Activated T-helper 1 cell treated with Interleukin-2 at 50 U/mL for 16 hours (primary cell): ENCODE measurements around the gene OR56A4.

Source experiments
- DNase-seq: peaks from one replicate; pipeline ENCODE4 v3.0.0-alpha.2; 2020; ENCODE audit warnings: low read depth

The OR56A4 gene

GRCh38 chr11:6006846-6007245 is at the start of gene OR56A4:
OR56A4 (minus strand) TSS chr11:6006946; CDS start chr11:6002992, 3,954 bp downstream.
- no peak for DNase-seq

DNA sequence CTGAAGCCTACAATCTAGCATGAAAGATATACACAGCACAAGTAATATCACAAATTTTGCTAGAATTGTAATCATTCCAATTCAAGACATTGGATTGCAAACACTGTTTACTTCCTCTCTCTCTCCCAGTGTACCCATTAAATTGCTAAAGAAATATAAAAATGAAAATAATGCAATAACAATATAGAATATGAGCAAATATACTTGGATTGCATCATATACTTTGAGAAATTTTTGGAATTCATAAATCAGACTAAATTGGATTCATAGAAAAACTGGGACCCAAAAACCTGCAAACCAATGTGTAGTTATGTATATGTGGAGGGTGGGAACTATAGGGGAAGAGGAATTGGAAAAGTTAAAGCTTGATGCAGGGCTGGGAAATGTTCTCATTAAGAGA is 48.8 kb upstream of the OR56A4 start:
- no peak for DNase-seq

DNA sequence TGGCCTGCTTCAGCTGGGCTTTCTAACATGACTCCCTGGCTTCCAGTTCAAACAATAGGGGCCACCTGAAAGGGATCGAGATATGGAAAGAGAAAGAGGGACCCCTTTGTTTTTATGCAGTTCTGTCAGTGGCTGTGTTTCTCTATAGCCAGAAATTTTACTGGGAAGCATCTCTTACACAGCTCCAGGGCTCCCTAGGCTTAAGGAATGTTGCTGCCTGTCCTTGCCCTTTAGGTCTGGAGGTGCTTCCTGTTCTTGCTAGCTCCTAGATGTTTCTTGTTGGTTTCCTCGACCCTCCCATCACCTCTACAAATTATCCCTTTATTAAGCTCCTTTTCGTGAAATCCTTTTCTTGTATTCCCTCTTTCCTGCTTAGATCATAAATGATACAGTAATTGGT is 45.6 kb upstream of the OR56A4 start:
- no peak for DNase-seq

GRCh38 chr11:6040874-6041273 is 34.1 kb upstream of the OR56A4 start:
- DNase-seq: no peak

DNA sequence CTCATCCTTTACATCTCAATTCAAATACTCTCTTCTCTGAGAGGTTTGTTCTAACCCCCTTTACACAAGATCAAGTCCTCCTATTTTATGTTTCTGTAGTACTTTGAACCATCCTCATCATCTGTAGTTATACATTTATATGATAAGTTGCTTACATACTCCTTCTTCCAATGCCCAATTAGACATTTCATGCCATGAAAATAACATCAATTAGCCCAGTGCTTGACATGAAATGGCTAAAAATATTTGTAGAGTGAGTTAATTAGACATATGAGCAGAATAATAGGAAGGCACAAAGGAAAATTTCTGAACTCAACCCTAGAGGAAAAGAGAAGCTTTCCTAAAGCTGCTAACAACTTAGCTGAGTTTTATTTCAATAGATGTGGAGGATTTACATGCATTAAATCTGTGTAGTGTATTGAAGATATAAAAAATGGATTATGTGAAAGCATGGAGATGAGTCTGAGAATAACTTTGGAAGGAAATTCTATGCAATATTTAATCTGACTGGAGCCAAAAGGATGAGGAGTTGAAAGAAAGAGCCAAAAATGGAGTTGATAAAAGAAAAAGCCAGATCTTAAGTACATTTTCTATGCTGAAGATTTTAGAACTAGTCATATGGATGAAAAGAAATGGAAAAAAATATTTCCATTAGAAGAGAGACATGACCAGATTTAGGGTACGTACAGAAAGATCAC is 24.1 kb upstream of the OR56A4 start, which contains the start of gene OR56A1:
TSS of gene OR56A1 (minus strand) at position 51 of the 698 bp plus-strand sequence. CDS start 3,066 bp downstream, outside the sequence.
- no peak for DNase-seq

DNA sequence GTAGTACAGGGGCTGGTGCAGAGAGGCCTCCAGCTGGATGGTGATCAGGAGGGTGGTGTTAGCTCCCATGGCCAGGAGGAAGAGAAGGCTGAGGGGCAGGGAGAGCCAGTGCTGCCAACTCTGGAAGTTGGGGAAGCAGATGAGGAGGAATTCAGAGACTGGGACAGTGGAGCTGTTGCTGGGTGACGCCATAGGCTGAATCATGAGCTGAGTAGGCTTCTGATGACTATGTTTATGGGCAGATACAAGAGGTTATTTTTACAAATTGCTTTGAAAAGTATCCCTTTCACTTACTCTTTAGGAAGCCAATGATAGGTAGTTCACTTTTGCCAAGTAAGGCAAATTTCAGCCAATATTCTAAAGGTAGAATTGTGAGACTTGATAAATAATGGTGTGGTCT is 20.8 kb upstream of the OR56A4 start:
- no peak for DNase-seq

GRCh38 chr11:6025056-6025455 is 18.3 kb upstream of the OR56A4 start:
- no peak for DNase-seq

DNA sequence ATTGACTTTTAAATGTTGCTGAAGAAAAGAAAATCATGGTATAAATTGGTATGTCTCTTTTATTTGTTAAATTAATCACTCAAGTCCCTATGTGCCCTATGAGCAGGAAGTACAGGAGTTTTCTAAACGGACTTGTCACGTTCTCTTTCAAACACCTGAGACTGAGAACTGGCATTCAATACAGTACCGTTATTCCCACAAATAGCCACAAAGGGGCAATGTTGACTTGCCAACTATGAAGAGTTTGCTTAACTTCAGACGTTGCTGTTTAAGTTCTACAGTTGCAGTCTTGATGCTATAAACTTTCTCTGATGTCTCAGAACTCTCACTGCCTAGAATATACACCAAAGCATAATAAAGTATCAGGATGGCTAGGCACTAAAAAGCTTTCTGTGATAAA is 16.2 kb upstream of the OR56A4 start:
- DNase-seq: no peak

DNA sequence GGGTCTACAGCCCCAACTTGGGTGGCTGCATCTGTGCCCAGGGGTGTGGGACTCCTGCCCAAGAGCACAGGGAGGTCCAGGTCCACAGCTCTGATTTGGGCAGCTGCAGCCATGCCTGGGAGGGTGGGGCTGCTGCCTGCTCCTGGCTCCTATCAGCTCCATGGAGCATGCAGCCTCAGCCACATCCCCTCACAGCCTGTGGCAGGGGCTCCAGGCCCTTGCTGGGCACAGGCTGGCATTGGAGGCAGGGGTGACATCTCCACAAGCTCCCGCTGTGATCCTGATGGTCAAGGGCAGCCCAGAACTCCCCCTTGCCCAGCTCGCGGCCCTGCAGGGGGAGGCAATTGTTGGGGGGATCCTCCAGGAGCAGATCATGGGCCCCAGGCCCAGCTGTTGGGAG is 6.3 kb upstream of the OR56A4 start:
- no peak for DNase-seq

- DNase-seq: no peak
These were observed 5.4 kb upstream of the OR56A4 start for GRCh38 chr11:6012035-6012668.

DNA sequence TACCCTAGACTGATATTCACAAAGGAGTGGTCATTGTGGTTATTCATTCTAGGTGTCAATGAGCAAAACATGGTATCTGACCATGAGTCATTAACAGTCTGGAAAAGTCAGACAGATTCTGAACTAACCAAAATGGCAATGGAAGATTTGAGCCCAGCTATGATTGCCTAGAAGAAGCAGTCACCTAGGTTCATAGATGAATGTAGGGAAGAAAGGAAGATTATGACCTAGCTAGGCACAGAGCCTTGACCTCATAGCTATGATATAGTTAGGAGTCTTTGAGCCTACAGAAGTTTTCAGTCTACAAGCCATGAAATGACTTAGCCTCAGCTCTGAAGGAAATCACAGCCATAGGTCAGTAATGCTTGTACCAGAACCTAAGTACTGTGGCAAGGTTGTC is 351 bp downstream of the OR56A4 start:
- DNase-seq: no peak

DNA sequence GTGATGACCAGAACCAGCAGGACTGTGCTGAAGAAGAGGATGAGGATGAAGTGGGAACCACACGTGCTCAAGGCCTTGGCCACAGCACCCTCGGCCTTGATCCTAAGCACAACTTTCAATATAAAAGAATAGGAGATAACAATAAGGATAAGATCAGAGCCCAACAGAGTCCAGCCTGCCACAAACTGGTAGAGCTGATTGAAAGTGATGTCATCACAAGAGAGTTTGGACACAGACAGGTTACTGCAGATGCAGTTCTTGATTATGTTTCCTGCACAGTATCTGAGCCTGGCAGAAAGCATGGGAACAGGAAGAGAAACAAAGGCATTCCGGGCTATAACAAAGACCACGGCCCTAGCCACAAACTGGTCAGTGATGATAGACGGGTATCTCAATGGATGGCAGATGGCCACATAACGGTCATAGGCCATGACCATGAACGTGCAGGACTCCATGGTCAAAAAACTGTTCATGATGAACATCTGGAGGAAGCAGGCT is 4.5 kb downstream of the OR56A4 start:
- no peak for DNase-seq

DNA sequence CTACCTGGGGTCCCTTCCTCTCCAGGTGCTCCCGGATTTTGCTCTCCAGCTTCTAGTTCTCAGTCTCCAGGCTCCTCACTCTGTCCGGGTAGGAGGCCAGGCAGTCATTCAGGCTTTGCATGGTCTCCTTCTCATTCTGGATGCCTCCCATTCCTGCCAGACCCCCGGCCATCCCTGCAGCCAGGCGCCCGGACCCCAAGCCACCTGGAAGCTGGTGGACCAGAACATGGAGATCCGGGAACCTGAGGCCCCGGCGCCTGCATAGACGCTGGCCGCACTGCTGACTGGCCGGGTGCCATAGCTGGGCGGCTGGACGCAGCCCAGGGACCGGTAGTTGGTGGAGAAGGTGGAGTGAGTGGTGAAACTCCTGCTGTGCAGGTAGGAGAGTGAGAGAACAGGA is 12.0 kb downstream of the OR56A4 start:
- no peak for DNase-seq

DNA sequence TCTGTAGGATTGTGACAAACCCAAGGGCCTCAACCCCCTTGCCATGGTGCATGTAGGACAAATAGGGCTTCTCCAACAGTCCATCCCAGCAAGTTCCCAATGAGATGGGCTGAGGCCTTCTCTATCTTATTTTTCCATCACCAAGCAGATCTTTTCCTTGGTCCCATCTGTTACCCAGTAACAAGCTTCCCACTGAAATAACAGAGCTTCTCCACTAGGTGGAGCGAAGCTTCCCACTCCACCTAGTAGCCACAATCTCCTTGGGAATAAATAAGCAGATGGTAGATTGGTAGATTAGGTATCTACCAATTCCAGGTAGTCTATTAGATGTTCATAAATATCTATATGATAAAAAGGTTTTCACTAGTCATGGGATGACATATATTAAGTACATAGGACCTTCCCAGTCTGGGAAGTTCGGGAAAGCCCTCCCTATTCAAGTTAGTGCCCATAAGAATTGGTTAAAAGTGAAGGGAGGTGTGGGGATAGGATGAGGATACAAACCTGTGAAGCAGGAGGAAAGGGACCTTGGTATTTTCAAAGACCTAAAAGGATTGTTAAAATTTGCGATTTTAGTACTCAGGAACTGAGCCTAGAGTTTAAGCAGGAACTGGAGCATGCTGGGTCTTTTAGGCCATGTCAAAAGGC is 14.0 kb downstream of the OR56A4 start:
- DNase-seq: no peak

DNA sequence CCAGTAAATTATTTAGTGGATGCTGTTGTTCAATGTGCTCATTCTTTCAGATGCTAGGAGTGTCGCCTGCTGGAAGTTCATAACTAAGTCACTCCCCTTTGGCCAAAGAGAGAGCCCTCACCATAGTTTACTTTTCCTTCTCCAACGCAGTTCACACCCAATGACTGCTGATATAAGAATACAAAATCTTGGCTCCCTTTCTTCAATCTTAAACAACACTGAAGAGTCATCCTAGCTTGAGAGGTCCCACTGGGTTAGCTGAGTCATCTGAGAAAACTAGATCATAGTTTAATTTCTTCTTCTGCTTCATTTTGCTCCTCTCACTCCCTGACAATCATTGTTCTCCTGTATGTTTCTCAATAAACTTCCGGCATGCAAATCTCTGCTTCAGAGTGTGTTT is 14.6 kb downstream of the OR56A4 start:
- no peak for DNase-seq

DNA sequence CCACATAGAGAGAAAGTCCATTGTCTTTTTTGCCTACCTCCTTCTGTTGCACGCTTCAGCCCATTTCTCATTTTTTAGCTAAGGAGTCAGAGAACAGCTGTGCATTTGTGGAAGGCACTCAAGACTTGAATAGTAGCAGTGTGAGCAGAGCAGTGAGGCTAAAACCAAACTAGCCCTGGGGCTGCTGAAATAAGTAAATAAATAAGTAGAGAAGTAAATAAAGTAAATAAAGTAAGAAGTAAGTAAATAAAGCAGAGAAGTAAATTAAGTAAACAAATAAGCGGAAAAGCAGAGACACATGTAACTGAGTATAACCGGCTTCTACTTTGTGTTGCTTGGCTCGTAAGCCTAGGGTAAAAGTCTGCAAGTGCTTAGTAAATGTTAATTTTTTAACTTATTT is 17.5 kb downstream of the OR56A4 start:
- DNase-seq: no peak

GRCh38 chr11:5986885-5987284 is 19.9 kb downstream of the OR56A4 start, which contains the start of gene OR52L1:
OR52L1 (minus strand) TSS chr11:5986985; CDS start chr11:5986930, 55 bp downstream.
- no peak for DNase-seq

- DNase-seq: no peak
These were observed 23.3 kb downstream of the OR56A4 start for GRCh38 chr11:5983443-5983842.

- no peak for DNase-seq
These were observed 33.2 kb downstream of the OR56A4 start for GRCh38 chr11:5973530-5973929.

DNA sequence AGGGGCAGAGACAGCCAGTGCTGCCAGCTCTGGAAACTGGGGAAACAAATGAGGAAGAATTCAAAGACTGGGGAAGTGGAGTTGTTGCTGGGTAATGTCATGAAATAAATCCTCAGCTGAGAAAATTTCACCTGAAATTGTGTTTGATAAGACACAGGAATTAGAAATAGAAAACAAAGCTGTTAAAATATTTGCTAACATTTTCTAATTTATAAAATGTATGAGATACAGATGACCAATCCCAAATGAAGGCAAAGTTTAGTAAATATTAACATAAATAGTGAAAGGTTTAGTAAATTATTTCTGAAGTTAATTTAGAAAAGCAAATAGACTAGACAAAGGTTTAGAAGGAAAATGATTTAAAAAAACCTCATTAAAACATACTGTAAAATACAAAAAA is 38.4 kb downstream of the OR56A4 start, which contains the start of gene OR56A5:
TSS of gene OR56A5 (minus strand) at position 101 of the 400 bp plus-strand sequence. CDS start at position 101, 0 bp downstream.
- no peak for DNase-seq

DNA sequence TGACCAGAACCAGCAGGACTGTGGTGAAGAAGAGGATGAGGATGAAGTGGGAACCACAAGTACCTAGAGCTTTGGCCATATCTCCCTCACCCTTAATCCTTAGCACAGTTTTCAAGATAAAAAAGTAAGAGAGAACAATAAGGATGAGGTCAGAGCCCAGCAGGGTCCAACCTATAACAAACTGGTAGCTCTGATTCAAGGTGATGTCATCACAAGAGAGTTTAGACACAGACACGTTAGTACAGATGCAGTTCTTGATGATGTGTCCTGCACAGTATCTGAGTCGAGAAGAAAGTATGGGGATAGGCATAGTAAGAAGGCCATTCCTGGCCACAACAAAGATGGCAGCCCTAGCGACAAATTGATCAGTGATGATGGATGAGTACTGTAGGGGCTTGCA is 39.0 kb downstream of the OR56A4 start:
- DNase-seq: no peak

GRCh38 chr11:5966958-5967357 is 39.8 kb downstream of the OR56A4 start:
- no peak for DNase-seq
